SJCRH30 (cell line): ENCODE data around the gene TMEM106B. TPM values are rescaled to one million over a fixed set of nuclear protein-coding genes. Genes with fewer than 3 reads are reported as not detected.

Experiments used
- total RNA-seq: library from RNA; depleted of rRNA; stranded (reverse); fragments of >200 nt; shearing (Covaris generic); gene quantifications from 2 replicates; pipeline ENCODE4 v1.2.3, GENCODE V29; 2014; rRNA removed

The TMEM106B gene
- total RNA-seq, 1 experiment from 2014 or later, result 30.5 TPM

Other genes with a start within 250 kb of the TMEM106B start
- not detected in 2 replicates for gene VWDE, start 192.6 kb downstream of the TMEM106B start, total RNA-seq